Measurements from ENCODE around the gene TLL2.

DNA sequence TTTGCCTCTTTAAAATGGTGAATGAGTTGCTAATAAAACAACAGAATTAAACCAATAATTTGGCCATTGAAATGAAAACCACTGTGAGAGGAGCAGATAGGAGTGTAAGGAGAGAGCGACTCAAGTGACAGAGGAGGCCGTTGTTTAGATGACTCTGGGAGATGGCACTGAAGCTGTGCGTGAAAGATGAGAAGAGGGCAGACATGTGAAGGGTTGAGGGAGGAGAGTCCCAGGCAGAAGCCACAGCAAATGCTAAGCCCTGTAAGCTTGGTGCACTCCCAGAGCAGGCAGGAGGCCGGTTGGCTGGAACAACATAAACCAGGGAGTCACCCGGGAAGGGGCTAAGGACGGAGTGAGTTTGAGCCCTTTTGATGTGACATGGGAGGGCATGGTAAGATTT, 154.1 kb downstream of the TLL2 start:
- TF ChIP-seq, protein P1, sequence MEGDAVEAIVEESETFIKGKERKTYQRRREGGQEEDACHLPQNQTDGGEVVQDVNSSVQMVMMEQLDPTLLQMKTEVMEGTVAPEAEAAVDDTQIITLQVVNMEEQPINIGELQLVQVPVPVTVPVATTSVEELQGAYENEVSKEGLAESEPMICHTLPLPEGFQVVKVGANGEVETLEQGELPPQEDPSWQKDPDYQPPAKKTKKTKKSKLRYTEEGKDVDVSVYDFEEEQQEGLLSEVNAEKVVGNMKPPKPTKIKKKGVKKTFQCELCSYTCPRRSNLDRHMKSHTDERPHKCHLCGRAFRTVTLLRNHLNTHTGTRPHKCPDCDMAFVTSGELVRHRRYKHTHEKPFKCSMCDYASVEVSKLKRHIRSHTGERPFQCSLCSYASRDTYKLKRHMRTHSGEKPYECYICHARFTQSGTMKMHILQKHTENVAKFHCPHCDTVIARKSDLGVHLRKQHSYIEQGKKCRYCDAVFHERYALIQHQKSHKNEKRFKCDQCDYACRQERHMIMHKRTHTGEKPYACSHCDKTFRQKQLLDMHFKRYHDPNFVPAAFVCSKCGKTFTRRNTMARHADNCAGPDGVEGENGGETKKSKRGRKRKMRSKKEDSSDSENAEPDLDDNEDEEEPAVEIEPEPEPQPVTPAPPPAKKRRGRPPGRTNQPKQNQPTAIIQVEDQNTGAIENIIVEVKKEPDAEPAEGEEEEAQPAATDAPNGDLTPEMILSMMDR (IDR thresholded peaks at IDR 0.05), result no peak
- TF ChIP-seq EP300 (IDR thresholded peaks at IDR 0.05) (no peak), POLR2A (IDR thresholded peaks at IDR 0.05) (no peak), POLR2AphosphoS5 (IDR thresholded peaks at IDR 0.05) (no peak)

Measured in gastroesophageal sphincter (tissue), 3 donors.